B cell (primary cell): Measurements from ENCODE around the gene SERTAD3. TPM values are rescaled to one million over a fixed set of nuclear protein-coding genes. Genes with fewer than 3 reads are reported as not detected.
"Not testable (repeated sequence)": the region's sequence is repeated elsewhere in the genome, so short reads cannot be mapped to it uniquely, and the experiment has no call there.

Experiments
- ATAC-seq: fragments of 200-7000 bp; cut with Tn5 transposase; one replicate; pipeline ENCODE4 v1.10.0; 2021; ENCODE audit warnings: low read depth, mild to moderate bottlenecking, moderate number of reproducible peaks, moderate library complexity
- CTCF ChIA-PET: fragments of 350-600 bp; sonication (Branson Sonifier 250); formaldehyde crosslinking; loops from one replicate; lab custom pipeline; 2021; ENCODE audit warnings: antibody characterized with exemption, inconsistent platforms; lab: Charles Lee
- POLR2A ChIA-PET: fragments of 350-600 bp; sonication (Branson Sonifier 250); formaldehyde crosslinking; loops from one replicate; lab custom pipeline; 2021; ENCODE audit warnings: antibody characterized with exemption; lab: Charles Lee
- DNase-seq: peaks from one replicate; pipeline ENCODE4 v3.0.0; 2013
- H2AFZ ChIP-seq: 2 replicates; pipeline ENCODE4 v1.6.1; 2012; ENCODE audit warnings: mild to moderate bottlenecking, low read depth, low read length; ENCODE audit not compliant: insufficient read depth, poor library complexity, severe bottlenecking
- H3K27ac ChIP-seq, 2 donors: 1 replicate in 1 of 2; 2 replicates in 1 of 2; pipeline ENCODE4 v1.5.1; 2012 to 2013; ENCODE audit warnings: low read length in 2 of 2, mild to moderate bottlenecking in 2 of 2, moderate library complexity in 1 of 2
- H3K27me3 ChIP-seq, 4 experiments: fragments of 200-600 bp in 1 of 4; sonication (generic) in 1 of 4; replicated peaks in 1 of 4; 1 replicate in 2 of 4; 2 replicates in 2 of 4; pipeline versions ENCODE4 v1.6.1 to v1.7.0; 2013 to 2016; ENCODE audit warnings: low read length in 3 of 4, mild to moderate bottlenecking in 2 of 4, mixed read lengths in 1 of 4, moderate library complexity in 1 of 4; ENCODE audit not compliant: insufficient read depth in 4 of 4, control insufficient read depth in 3 of 4; ENCODE audit errors: control extremely low read depth in 1 of 4
- H3K36me3 ChIP-seq, 2 experiments: replicated peaks in 1 of 2; 1 replicate in 1 of 2; 2 replicates in 1 of 2; pipeline versions ENCODE4 v1.6.1 to v1.7.1; 2013; ENCODE audit warnings: low read length in 1 of 2; ENCODE audit not compliant: insufficient read depth in 2 of 2, control insufficient read depth in 1 of 2; ENCODE audit errors: control extremely low read depth in 1 of 2, extremely low read depth in 1 of 2
- H3K4me1 ChIP-seq, 2 donors: fragments of 200-600 bp in 1 of 2; sonication (generic) in 1 of 2; 1 replicate in 1 of 2; 2 replicates in 1 of 2; pipeline versions ENCODE4 v1.5.1 to v1.6.1; 2013 to 2017; ENCODE audit warnings: low read length in 2 of 2; ENCODE audit not compliant: control insufficient read depth in 2 of 2, insufficient read depth in 2 of 2
- H3K4me2 ChIP-seq: replicated peaks from 2 replicates; pipeline ENCODE3; 2012; ENCODE audit warnings: mild to moderate bottlenecking, low read depth, low read length; ENCODE audit not compliant: poor library complexity, severe bottlenecking
- H3K4me3 ChIP-seq, 5 experiments: fragments of 200-600 bp in 1 of 5; sonication (generic) in 1 of 5; 1 replicate in 3 of 5; 2 replicates in 2 of 5; pipeline versions ENCODE4 v1.5.1 to v1.7.0; 2011 to 2016; ENCODE audit warnings: low read length in 4 of 5, mild to moderate bottlenecking in 4 of 5, low read depth in 2 of 5, control low read depth in 1 of 5, moderate library complexity in 1 of 5; ENCODE audit not compliant: insufficient read depth in 1 of 5; ENCODE audit errors: control extremely low read depth in 1 of 5, extremely low read depth in 1 of 5
- H3K79me2 ChIP-seq: fragments of 200-600 bp; sonication (generic); one replicate; pipeline ENCODE4 v1.6.0; 2016; ENCODE audit warnings: low read length; ENCODE audit not compliant: control insufficient read depth, insufficient read depth
- H3K9ac ChIP-seq: fragments of 200-600 bp; sonication (generic); 2 replicates; pipeline ENCODE4 v1.6.1; 2017; ENCODE audit warnings: mild to moderate bottlenecking, low read length, moderate library complexity
- H3K9me3 ChIP-seq, 3 donors: one replicate each; pipeline versions ENCODE4 v1.6.1 to v1.7.1; 2013; ENCODE audit warnings: low read length in 2 of 3; ENCODE audit not compliant: control insufficient read depth in 2 of 3, insufficient read depth in 1 of 3; ENCODE audit errors: control extremely low read depth in 1 of 3
- H4K20me1 ChIP-seq: 2 replicates; pipeline ENCODE4 v1.6.0; 2012; ENCODE audit warnings: mild to moderate bottlenecking, low read length; ENCODE audit not compliant: insufficient read depth, control insufficient read depth, poor library complexity, severe bottlenecking
- H3K27ac Mint-ChIP-seq: one replicate; pipeline ENCODE4 v1.8.0; 2021; ENCODE audit warnings: mixed read lengths
- H3K27me3 Mint-ChIP-seq: one replicate; pipeline ENCODE4 v1.8.0; 2021; ENCODE audit warnings: mixed read lengths
- H3K4me1 Mint-ChIP-seq: one replicate; pipeline ENCODE4 v1.8.0; 2021; ENCODE audit warnings: mixed read lengths
- H3K4me3 Mint-ChIP-seq: one replicate; pipeline ENCODE4 v1.8.0; 2021; ENCODE audit warnings: mixed read lengths
- H3K9me3 Mint-ChIP-seq: one replicate; pipeline ENCODE4 v1.8.0; 2022; ENCODE audit warnings: mixed read lengths; ENCODE audit not compliant: insufficient read depth
- CTCF ChIP-seq: fragments of 200-600 bp; IDR thresholded peaks from one replicate; pipeline ENCODE4 v1.8.0; 2022; ENCODE audit warnings: antibody characterized with exemption, mild to moderate bottlenecking
- EZH2 ChIP-seq: IDR thresholded peaks from 2 replicates; pipeline ENCODE4 v1.6.1; 2012; ENCODE audit warnings: borderline replicate concordance, low read depth, mild to moderate bottlenecking, moderate library complexity, low read length; ENCODE audit not compliant: insufficient read depth, poor library complexity, severe bottlenecking
- WGBS: methylation state at CpG from one replicate; pipeline ENCODE4 v1.1.5; 2013; ENCODE audit warnings: missing lambda C conversion rate; ENCODE audit not compliant: insufficient coverage; 5-methylcytosine and 5-hydroxymethylcytosine counted together
- intact Hi-C: fragments of 100-400 bp; cut with micrococcal nuclease; formaldehyde crosslinking; loops from one replicate; pipeline ENCODE4 v1.10.0; 2022
- polyA plus RNA-seq: library from polyadenylated mRNA; depleted of rRNA; stranded (reverse); fragments of >200 nt; gene quantifications from 2 replicates; pipeline ENCODE4 v1.2.3, GENCODE V29; 2012
- total RNA-seq, 2 donors: library from RNA; stranded (reverse); fragments of 120-200 nt in 1 of 2; gene quantifications; 1 replicate in 1 of 2; 2 replicates in 1 of 2; pipeline versions ENCODE4 v1.2.3 to v1.2.4, GENCODE V29; 2013 to 2022

The SERTAD3 gene
- total and polyA plus RNA-seq, 2 donors (not counting 1 experiment from before 2014, with no cell fraction given) = 41.6 to 43.9 TPM

GRCh38 chr19:40457048-40457447, 12.9 kb upstream of the SERTAD3 start:
- ChIA-PET POLR2A (interaction anchor here (0.7 kb wide), 1 partner anchor 414 kb away, joined by 4 read pairs; no protein-coding TSS in a partner anchor), CTCF (interaction anchor here (0.9 to 2.0 kb wide), 3 partner anchors 11 to 38 kb away, joined by 3 to 5 read pairs (median 3); no protein-coding TSS in a partner anchor)
- H3K4me3 ChIP-seq = no peak overlapping the region
- intact Hi-C loops = no loop called here
- no peak for TF ChIP-seq EZH2
- TF ChIP-seq CTCF = no peak
- H3K27ac ChIP-seq = no peak overlapping the region
- no peaks in the 10 kb centered on the region for H3K27me3 ChIP-seq
- no peaks in the 10 kb centered on the region for H3K79me2 ChIP-seq
- H4K20me1 ChIP-seq = no peaks in the 10 kb centered on the region
- H3K4me2 ChIP-seq = no peak overlapping the region
- no peak for DNase-seq
- ATAC-seq = no peak
- no peaks in the 10 kb centered on the region for H3K36me3 ChIP-seq
- Mint-ChIP-seq H3K27ac (no peak overlapping the region), H3K27me3 (no peaks in the 10 kb centered on the region), H3K9me3 (no peaks in the 10 kb centered on the region), H3K4me3 (no peak overlapping the region), H3K4me1 (peaks cover 9% of the 10 kb centered on the region)
- 79% methylated on average over 5 of the region's 5 CpGs for WGBS
- H3K9ac ChIP-seq = no peak overlapping the region
- H2AFZ ChIP-seq = no peak overlapping the region
- H3K9me3 ChIP-seq = peaks cover 0 to 5% (median 0%) of the 10 kb centered on the region in 3 donors
- peaks cover 10 to 12% of the 10 kb centered on the region in 2 donors for H3K4me1 ChIP-seq

- H3K4me1 ChIP-seq, H3K4me3 Mint-ChIP-seq, H3K27me3 ChIP-seq, H3K9me3 Mint-ChIP-seq, H3K36me3 ChIP-seq, DNase-seq, H3K27me3 Mint-ChIP-seq, H3K27ac ChIP-seq, POLR2A ChIA-PET, H3K9ac ChIP-seq, H3K9me3 ChIP-seq, H3K27ac Mint-ChIP-seq, H3K79me2 ChIP-seq, intact Hi-C loops, ATAC-seq, H2AFZ ChIP-seq, H3K4me1 Mint-ChIP-seq, H4K20me1 ChIP-seq, H3K4me2 ChIP-seq, H3K4me3 ChIP-seq: not testable (repeated sequence)
- 100% methylated on average over 2 of the region's 6 CpGs for WGBS
- CTCF ChIA-PET = interaction anchor here (0.8 to 1.8 kb wide), 2 partner anchors 11 to 28 kb away, joined by 3 to 4 read pairs; partner anchors contain the start of gene SERTAD1
Measured at GRCh38 chr19:40453943-40454342, 9.8 kb upstream of the SERTAD3 start.
